Aorta (tissue), 5 donors: ENCODE data around the gene FAM13A. TPM values are rescaled to one million over a fixed set of nuclear protein-coding genes. Genes with fewer than 3 reads are reported as not detected.

Source experiments
- ATAC-seq: fragments of 200-7000 bp; cut with Tn5 transposase; one replicate; pipeline ENCODE4 v1.9.1; 2022; ENCODE audit warnings: moderate library complexity; ENCODE audit not compliant: low FRiP score
- DNase-seq, 2 donors: peaks; one replicate each; pipeline ENCODE4 v3.0.0-alpha.2; 2020
- H3K27ac ChIP-seq, 2 donors: one replicate each; pipeline ENCODE4 v1.5.1; 2013; ENCODE audit warnings: low read length in 2 of 2, mild to moderate bottlenecking in 2 of 2, moderate library complexity in 2 of 2, control low read depth in 1 of 2, inconsistent platforms in 1 of 2, low read depth in 1 of 2
- H3K27me3 ChIP-seq, 2 donors: one replicate each; pipeline ENCODE4 v1.6.1; 2013; ENCODE audit warnings: control low read depth in 1 of 2, low read length in 1 of 2, mild to moderate bottlenecking in 1 of 2, moderate library complexity in 1 of 2; ENCODE audit not compliant: insufficient read depth in 2 of 2, control insufficient read depth in 1 of 2
- H3K36me3 ChIP-seq, 2 donors: one replicate each; pipeline ENCODE4 v1.6.1; 2013; ENCODE audit warnings: control low read depth in 1 of 2, low read length in 1 of 2, mild to moderate bottlenecking in 1 of 2; ENCODE audit not compliant: insufficient read depth in 2 of 2, control insufficient read depth in 1 of 2
- H3K4me1 ChIP-seq, 2 donors: one replicate each; pipeline ENCODE4 v1.6.1; 2013; ENCODE audit warnings: low read length in 2 of 2, control low read depth in 1 of 2, mild to moderate bottlenecking in 1 of 2, moderate library complexity in 1 of 2; ENCODE audit not compliant: insufficient read depth in 2 of 2, control insufficient read depth in 1 of 2
- H3K4me3 ChIP-seq, 2 donors: one replicate each; pipeline ENCODE4 v1.5.1; 2013; ENCODE audit warnings: low read length in 2 of 2, control low read depth in 1 of 2, mild to moderate bottlenecking in 1 of 2
- H3K9me3 ChIP-seq: one replicate; pipeline ENCODE4 v1.6.1; 2013; ENCODE audit warnings: mild to moderate bottlenecking, low read length; ENCODE audit not compliant: control insufficient read depth
- whole genome bisulfite sequencing, 2 donors: extraction: QIAGEN DNeasy Blood & Tissue Kit; methylation state at CpG; one replicate each; pipeline ENCODE4 v1.1.7; 2013; 5-methylcytosine and 5-hydroxymethylcytosine counted together
- intact Hi-C, 2 donors: fragments of 100-400 bp; cut with DNase I; formaldehyde crosslinking; loops; one replicate each; pipeline versions ENCODE4 v1.14.2 to v1.15.0; 2022
- polyA plus RNA-seq, 2 donors: library from polyadenylated mRNA; stranded (reverse); fragments of 200-250 nt; gene quantifications; one replicate each; pipeline ENCODE4 v1.2.3, GENCODE V29; 2013
- total RNA-seq, 2 donors: library from RNA; stranded (reverse); fragmentation: NEBNext Ultra II Directional; extraction: Animal tissue kit (Norgen Biotek cat#: 25700); gene quantifications; one replicate each; pipeline ENCODE4 v1.2.1, GENCODE V29; 2021
- donor health status: healthy with polysubstance abuse.
- donor health status: Bipolar disorder and iron deficiency.
- donor health status: DM: no; HTN: no; CAD: no.
- donor health status: DM: no; HTN: no; CAD: no.
- donor health status: DM: yes; HTN: yes; CAD: no.

The FAM13A gene
- total and polyA plus RNA-seq, 4 donors, result 9.0 to 60.3 (median 23.5) TPM

DNA sequence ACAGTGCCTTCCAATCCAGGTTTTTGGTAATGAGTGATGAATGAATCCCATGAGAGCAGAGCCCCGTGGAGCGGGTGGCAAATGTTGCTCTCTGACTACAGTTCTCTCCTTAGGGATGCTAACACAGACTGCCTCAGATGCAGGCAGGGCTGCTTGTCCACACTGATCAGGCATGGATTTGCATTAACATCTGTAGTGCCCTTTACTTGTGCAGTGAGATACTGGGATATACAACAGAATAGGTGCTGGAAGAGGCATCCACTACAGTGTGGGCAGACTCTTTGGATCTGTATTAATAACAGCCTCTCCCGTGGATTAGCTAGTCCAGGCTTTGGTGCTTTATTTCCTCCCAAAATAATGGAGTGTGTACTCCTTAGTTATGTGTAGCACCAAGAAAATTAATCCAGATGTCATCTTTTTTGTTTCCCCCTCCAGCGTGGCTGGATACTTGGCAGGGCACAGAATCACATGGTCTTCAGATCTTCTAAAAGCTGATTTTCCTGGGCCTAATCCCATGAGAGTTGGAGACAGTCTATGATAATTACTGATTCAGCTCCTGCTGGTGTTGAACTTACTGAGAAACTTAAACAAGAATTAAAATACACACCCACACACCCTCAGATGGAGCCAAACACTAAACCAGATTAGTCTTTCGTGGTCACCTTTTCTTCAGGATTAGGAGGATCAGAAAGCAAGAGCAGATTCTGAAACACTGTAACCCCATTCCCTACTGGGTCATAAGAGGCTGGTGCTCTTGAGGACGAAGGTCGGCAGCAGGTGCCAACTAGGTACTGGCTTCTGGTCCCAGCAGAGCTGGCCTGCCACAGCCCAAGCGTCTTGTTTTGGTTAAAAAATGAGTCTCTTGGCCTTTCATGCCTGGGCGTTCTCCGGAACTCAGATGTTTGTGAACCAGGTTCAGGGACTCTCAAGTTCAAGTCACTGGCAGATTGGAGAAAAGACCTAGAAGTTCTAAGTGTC is 336.2 kb downstream of the FAM13A start:
- peaks cover 6% of the 10 kb centered on the region in 2 donors for H3K36me3 ChIP-seq
- H3K9me3 ChIP-seq, result no peaks in the 10 kb centered on the region
- ATAC-seq, result peak; percentile 34
- no peak for DNase-seq
- peak overlapping the region; percentile 78 to 79 for H3K27ac ChIP-seq
- intact Hi-C loops, result no loop called here
- no peaks in the 10 kb centered on the region for H3K27me3 ChIP-seq
- no peak overlapping the region for H3K4me3 ChIP-seq
- 14 to 24% methylated on average over 10 of the region's 10 CpGs for WGBS, 2 donors
- H3K4me1 ChIP-seq, result peaks cover 5 to 7% of the 10 kb centered on the region in 2 donors

DNA sequence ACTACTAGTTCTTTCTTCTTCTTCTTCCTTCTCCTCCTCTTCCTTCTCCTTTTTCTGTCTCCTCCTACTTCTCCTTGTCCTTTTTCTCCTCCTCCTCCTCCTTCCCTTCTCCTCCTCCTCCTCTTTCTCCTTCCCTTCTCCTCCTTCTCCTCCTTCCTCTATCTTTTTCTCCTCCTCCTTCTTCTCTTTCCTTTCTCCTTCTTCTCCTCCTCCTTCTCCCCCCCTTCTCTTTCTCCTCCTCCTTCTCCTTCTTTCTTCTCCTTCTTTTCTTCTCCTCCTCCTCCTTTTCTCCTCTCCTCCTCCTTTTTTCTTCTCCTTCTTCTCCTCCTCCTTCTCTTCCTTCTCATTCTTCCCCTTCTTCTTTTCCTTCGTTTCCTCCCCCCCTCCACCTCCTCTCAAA is 337.6 kb downstream of the FAM13A start:
- Histone ChIP-seq H3K4me1 (peaks cover 5 to 7% of the 10 kb centered on the region in 2 donors), H3K9me3 (no peaks in the 10 kb centered on the region), H3K4me3 (no peak overlapping the region), H3K27me3 (no peaks in the 10 kb centered on the region), H3K36me3 (peaks cover 6% of the 10 kb centered on the region in 2 donors), H3K27ac (no peak overlapping the region)
- WGBS, 2 donors, result 90 to 96% methylated on average over 1 of the region's 1 CpG
- DNase-seq (no peak), ATAC-seq (no peak)
- intact Hi-C loops, result no loop called here

DNA sequence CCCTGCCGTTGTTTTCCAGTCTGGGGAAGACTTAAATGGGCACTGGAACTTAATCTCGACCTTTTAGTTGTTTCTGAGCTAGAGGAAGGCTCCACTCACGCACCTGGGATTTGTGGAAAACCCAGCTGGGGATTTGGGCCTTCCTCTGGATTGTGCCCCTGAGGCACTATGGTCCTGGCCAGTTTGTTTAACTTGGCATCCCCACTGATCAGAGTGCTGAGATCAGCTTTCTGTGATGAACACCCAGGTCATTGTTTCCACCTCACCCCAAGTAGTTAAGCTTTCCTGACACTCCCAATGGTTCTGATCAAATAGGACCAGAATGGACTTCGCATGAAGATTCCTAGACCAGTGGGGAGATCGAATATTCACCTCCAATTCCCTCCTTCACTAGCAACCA is 338.9 kb downstream of the FAM13A start:
- no peak for ATAC-seq
- 97 to 99% methylated on average over 5 of the region's 5 CpGs for WGBS, 2 donors
- no peaks in the 10 kb centered on the region for H3K27me3 ChIP-seq
- H3K36me3 ChIP-seq, result peaks cover 6% of the 10 kb centered on the region in 2 donors
- peaks cover 1 to 7% of the 10 kb centered on the region in 2 donors for H3K4me1 ChIP-seq
- no peak overlapping the region for H3K4me3 ChIP-seq
- intact Hi-C loops, result no loop called here
- no peak for DNase-seq
- no peak overlapping the region for H3K27ac ChIP-seq
- no peaks in the 10 kb centered on the region for H3K9me3 ChIP-seq

DNA sequence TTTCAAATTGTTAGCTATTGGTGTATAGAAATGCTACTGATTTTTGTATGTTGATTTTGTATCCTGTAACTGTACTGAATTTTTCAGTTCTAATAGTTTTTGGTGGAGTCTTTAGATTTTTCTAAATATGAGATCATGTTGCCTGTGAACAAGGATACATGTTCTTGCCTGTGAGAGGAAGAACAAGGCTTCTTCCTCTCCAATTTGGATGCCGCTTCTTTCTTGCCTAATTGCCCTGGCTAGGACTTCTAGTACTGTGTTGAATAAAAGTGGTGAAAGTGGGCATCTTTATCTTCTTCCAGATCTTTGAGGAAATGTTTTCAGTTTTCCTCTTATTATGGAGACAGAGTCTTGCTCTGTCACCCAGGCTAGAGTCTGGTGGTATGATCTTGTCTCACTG is 343.2 kb downstream of the FAM13A start:
- ATAC-seq, result no peak
- DNase-seq, result no peak

DNA sequence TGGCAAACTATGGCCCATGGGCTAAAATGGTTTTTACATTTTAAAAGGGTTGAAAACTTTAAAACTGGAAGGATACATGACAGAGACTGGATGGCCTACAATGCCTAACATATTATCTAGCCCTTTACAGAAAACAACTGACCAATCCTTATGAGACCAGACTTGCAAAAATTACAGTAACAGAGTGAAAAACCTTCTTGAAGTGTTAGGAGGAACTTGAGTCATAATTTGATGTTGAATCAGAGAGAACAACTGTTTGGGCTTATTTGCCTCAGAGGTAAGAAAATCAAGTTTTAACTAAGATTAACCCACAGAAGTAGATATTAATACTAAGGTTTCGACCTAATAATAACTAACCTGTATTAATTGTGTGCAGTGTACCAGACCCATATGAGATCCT is 347.0 kb downstream of the FAM13A start:
- Histone ChIP-seq H3K27ac (no peak overlapping the region), H3K4me3 (no peak overlapping the region), H3K36me3 (peaks cover 0 to 4% of the 10 kb centered on the region in 2 donors), H3K9me3 (no peaks in the 10 kb centered on the region), H3K4me1 (peaks cover 0 to 3% of the 10 kb centered on the region in 2 donors), H3K27me3 (no peaks in the 10 kb centered on the region)
- 94 to 96% methylated on average over 1 of the region's 1 CpG for WGBS, 2 donors
- no peak for ATAC-seq
- DNase-seq, result no peak
- intact Hi-C loops, result loop anchor here (5.0 kb wide), 3 partner anchors 82 to 312 kb away; no protein-coding TSS in a partner anchor

More for the DNA sequence above, 343.2 kb downstream of the FAM13A start:
- Histone ChIP-seq H3K9me3 (no peaks in the 10 kb centered on the region), H3K27me3 (no peaks in the 10 kb centered on the region), H3K4me3 (no peak overlapping the region), H3K4me1 (no peaks in the 10 kb centered on the region), H3K27ac (no peak overlapping the region), H3K36me3 (peaks cover 3 to 11% of the 10 kb centered on the region in 2 donors)
- intact Hi-C loops, result no loop called here
- 95 to 100% methylated on average over 1 of the region's 1 CpG for WGBS, 2 donors

DNA sequence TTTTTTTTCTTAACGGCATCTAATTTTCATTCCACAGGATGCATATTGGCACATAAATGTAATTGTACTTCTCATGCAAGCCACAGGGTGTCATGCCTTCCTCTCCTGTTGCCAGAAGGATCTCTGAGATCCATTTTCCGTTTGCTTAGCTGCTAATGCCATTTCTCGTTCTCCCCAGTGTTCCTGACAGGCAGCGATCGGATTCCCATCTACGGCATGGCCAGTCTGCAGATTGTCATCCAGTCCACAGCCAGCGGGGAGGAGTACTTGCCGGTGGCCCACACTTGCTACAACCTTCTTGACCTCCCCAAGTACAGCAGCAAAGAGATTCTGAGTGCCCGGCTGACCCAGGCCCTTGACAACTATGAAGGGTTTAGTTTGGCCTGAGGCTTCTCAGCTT is 350.4 kb downstream of the FAM13A start:
- H3K9me3 ChIP-seq, result no peaks in the 10 kb centered on the region
- WGBS, 2 donors, result 4 to 6% methylated on average over 9 of the region's 9 CpGs
- intact Hi-C loops, result loop anchor here (2.0 to 5.0 kb wide), 4 partner anchors 86 to 316 kb away; no protein-coding TSS in a partner anchor
- DNase-seq, result peak in 1 of 2 donors; percentile 55
- no peak overlapping the region for H3K4me3 ChIP-seq
- H3K27ac ChIP-seq, result peak overlapping the region; percentile 0 to 84
- peaks cover 0 to 3% of the 10 kb centered on the region in 2 donors for H3K4me1 ChIP-seq
- H3K36me3 ChIP-seq, result peaks cover 0 to 4% of the 10 kb centered on the region in 2 donors
- ATAC-seq, result peak; percentile 91
- H3K27me3 ChIP-seq, result no peaks in the 10 kb centered on the region

DNA sequence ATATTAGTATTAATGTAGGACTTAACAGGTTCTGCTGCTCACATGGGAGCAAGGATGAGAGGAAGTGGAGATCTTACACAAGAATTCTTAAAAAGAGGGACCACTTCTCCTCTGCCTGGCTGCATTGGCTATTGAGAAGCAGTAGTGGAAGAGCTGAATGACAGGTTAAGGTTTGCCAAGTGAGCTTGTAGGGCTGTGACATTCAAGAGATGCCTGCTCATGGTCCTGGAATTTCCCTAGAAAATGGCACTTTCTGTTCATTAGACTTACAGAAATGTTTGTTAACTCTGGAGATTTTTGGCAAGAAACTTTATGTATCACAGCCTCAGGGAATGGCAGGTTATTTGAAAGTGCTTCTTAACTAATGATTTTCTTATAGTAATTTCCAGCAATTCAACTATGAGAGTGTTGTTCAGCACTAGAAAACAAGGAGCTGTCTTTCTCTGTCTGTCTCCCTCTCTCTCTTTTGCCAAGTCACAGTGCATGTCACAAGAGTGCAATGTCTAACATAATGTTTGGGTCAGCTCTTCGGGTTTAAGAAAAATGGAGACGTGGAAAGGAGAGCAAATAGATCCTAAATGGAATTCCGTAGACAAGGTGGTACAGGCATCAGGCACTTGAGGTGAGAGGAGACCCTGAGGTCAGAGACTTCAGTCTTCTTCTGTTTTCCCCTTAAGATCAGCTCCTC is 351.0 kb downstream of the FAM13A start:
- Histone ChIP-seq H3K9me3 (no peaks in the 10 kb centered on the region), H3K36me3 (peaks cover 0 to 4% of the 10 kb centered on the region in 2 donors), H3K27me3 (no peaks in the 10 kb centered on the region), H3K4me3 (no peak overlapping the region), H3K27ac (peak overlapping the region in 1 of 2 donors; percentile 82), H3K4me1 (peaks cover 0 to 3% of the 10 kb centered on the region in 2 donors)
- DNase-seq (no peak), ATAC-seq (no peak)
- 23 to 29% methylated on average over 3 of the region's 3 CpGs for WGBS, 2 donors
- intact Hi-C loops, result loop anchor here (2.0 to 5.0 kb wide), 4 partner anchors 86 to 317 kb away; no protein-coding TSS in a partner anchor

DNA sequence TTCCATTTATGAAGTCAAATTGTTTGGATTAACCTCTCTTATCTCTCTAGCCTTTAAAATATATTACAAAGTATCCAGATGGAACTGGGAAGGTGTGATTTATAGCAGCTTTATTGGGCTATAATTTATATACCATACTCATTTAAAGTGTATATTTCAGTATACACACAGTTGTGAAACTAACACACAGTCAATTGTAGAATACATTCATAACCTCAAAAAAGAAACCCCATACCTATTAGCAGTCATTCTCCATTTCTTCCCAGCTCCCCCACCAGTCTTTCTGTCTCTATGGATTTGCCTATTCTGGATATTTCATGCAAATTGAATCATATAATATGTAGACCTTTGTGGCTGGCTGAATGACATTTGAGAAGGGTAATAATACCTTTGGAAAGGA is 351.8 kb downstream of the FAM13A start:
- no peaks in the 10 kb centered on the region for H3K9me3 ChIP-seq
- H3K4me1 ChIP-seq, result peaks cover 0 to 3% of the 10 kb centered on the region in 2 donors
- no peaks in the 10 kb centered on the region for H3K36me3 ChIP-seq
- ATAC-seq (no peak), DNase-seq (no peak)
- H3K27me3 ChIP-seq, result no peaks in the 10 kb centered on the region
- H3K27ac ChIP-seq, result no peak overlapping the region
- no peak overlapping the region for H3K4me3 ChIP-seq
- intact Hi-C loops, result loop anchor here (5.0 kb wide), 3 partner anchors 87 to 317 kb away; no protein-coding TSS in a partner anchor
